RKO (cell line): ENCODE results near the gene VEPH1.
"Not testable (repeated sequence)": the region's sequence is repeated elsewhere in the genome, so short reads cannot be mapped to it uniquely, and the experiment has no call there.

ENCODE experiments used
- DNase-seq: peaks from one replicate; pipeline ENCODE4 v3.0.0-alpha.2; 2016; ENCODE audit warnings: low spot score

Gene VEPH1

GRCh38 chr3:157387708-157388435 is 115.3 kb downstream of the VEPH1 start:
- DNase-seq: no peak

GRCh38 chr3:157384491-157384890 is 118.7 kb downstream of the VEPH1 start:
- DNase-seq: no peak

GRCh38 chr3:157384031-157384430 is 119.2 kb downstream of the VEPH1 start:
- DNase-seq: no peak

GRCh38 chr3:157381606-157382005 is 121.6 kb downstream of the VEPH1 start:
- DNase-seq: no peak

- DNase-seq: no peak
Observed at GRCh38 chr3:157379525-157380140, 123.6 kb downstream of the VEPH1 start.

- DNase-seq: no peak
Observed at GRCh38 chr3:157376603-157377300, 126.5 kb downstream of the VEPH1 start.

- no peak for DNase-seq
Observed at GRCh38 chr3:157375342-157375986, 127.8 kb downstream of the VEPH1 start.

- no peak for DNase-seq
Observed at GRCh38 chr3:157374933-157375332, 128.3 kb downstream of the VEPH1 start.

- DNase-seq: no peak
Observed at GRCh38 chr3:157373783-157374182, 129.4 kb downstream of the VEPH1 start.

- DNase-seq: no peak
Observed at GRCh38 chr3:157370867-157371266, 132.3 kb downstream of the VEPH1 start.

GRCh38 chr3:157369727-157370421 is 133.3 kb downstream of the VEPH1 start:
- DNase-seq: no peak

- DNase-seq: no peak
Observed at GRCh38 chr3:157368171-157368570, 135.0 kb downstream of the VEPH1 start.

GRCh38 chr3:157363393-157363792 is 139.8 kb downstream of the VEPH1 start:
- DNase-seq: no peak

- no peak for DNase-seq
Observed at GRCh38 chr3:157362348-157362747, 140.9 kb downstream of the VEPH1 start.

- DNase-seq: peak; percentile 92
Observed at GRCh38 chr3:157360044-157360443, 143.2 kb downstream of the VEPH1 start.

- DNase-seq: no peak
Observed at GRCh38 chr3:157356541-157356940, 146.7 kb downstream of the VEPH1 start.

GRCh38 chr3:157355276-157355675 is 147.9 kb downstream of the VEPH1 start:
- no peak for DNase-seq

GRCh38 chr3:157354722-157355121 is 148.5 kb downstream of the VEPH1 start:
- no peak for DNase-seq

GRCh38 chr3:157354254-157354653 is 149.0 kb downstream of the VEPH1 start:
- no peak for DNase-seq

GRCh38 chr3:157353652-157354051 is 149.6 kb downstream of the VEPH1 start:
- no peak for DNase-seq

GRCh38 chr3:157351981-157352380 is 151.2 kb downstream of the VEPH1 start:
- peak; percentile 31 for DNase-seq

GRCh38 chr3:157350651-157351050 is 152.6 kb downstream of the VEPH1 start:
- not testable (repeated sequence) for DNase-seq
